ENCODE measurements around the gene NME3.

GRCh38 chr16:1749152-1750117, 21.9 kb downstream of the NME3 start:
- TF ChIP-seq, protein P1, sequence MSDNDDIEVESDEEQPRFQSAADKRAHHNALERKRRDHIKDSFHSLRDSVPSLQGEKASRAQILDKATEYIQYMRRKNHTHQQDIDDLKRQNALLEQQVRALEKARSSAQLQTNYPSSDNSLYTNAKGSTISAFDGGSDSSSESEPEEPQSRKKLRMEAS (IDR thresholded peaks at IDR 0.05) = no peak
- TF ChIP-seq REST (IDR thresholded peaks at IDR 0.05) = no peak
- TF ChIP-seq EGR1 (IDR thresholded peaks at IDR 0.05; ENCODE audit: low read depth in 2 of 2) = no peak
- TF ChIP-seq, protein P2, sequence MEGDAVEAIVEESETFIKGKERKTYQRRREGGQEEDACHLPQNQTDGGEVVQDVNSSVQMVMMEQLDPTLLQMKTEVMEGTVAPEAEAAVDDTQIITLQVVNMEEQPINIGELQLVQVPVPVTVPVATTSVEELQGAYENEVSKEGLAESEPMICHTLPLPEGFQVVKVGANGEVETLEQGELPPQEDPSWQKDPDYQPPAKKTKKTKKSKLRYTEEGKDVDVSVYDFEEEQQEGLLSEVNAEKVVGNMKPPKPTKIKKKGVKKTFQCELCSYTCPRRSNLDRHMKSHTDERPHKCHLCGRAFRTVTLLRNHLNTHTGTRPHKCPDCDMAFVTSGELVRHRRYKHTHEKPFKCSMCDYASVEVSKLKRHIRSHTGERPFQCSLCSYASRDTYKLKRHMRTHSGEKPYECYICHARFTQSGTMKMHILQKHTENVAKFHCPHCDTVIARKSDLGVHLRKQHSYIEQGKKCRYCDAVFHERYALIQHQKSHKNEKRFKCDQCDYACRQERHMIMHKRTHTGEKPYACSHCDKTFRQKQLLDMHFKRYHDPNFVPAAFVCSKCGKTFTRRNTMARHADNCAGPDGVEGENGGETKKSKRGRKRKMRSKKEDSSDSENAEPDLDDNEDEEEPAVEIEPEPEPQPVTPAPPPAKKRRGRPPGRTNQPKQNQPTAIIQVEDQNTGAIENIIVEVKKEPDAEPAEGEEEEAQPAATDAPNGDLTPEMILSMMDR (IDR thresholded peaks at IDR 0.05; ENCODE audit: low read depth, low read length, missing input control) = no peak
